GM12801 (cell line): ENCODE data around the gene ATN1.

Source experiments
- CTCF ChIP-seq: IDR thresholded peaks from one replicate; pipeline ENCODE4 v1.5.1; 2011; ENCODE audit warnings: control low read depth; ENCODE audit not compliant: insufficient read length; ENCODE audit errors: extremely low read depth

The ATN1 gene

GRCh38 chr12:6945613-6946012 is 17.9 kb downstream of the ATN1 start:
- no peak for TF ChIP-seq CTCF

GRCh38 chr12:6946033-6946919 is 18.5 kb downstream of the ATN1 start:
- TF ChIP-seq CTCF: no peak

- no peak for TF ChIP-seq CTCF
Measured at GRCh38 chr12:6946920-6947374, 19.2 kb downstream of the ATN1 start.

GRCh38 chr12:6947615-6948014 is 19.9 kb downstream of the ATN1 start:
- TF ChIP-seq CTCF: no peak

- no peak for TF ChIP-seq CTCF
Measured at GRCh38 chr12:6948873-6949594, 21.3 kb downstream of the ATN1 start.

GRCh38 chr12:6950401-6950801 is 22.6 kb downstream of the ATN1 start:
- TF ChIP-seq CTCF: no peak

GRCh38 chr12:6950811-6951540 is 23.2 kb downstream of the ATN1 start, which contains the start of gene PTPN6:
Gene PTPN6 (plus strand): TSS chr12:6951356. CDS start chr12:6951513, 157 bp downstream.
- TF ChIP-seq CTCF: no peak
